HL-60/S4 treated with retinoic acid at 250 ng/mL for 4 days and 3 days (cell line): ENCODE measurements around the gene NEUROD4.
"Not testable (repeated sequence)": the region's sequence is repeated elsewhere in the genome, so short reads cannot be mapped to it uniquely, and the experiment has no call there.

Experiments
- in situ Hi-C: fragments of 300-500 bp; cut with MboI; formaldehyde crosslinking; loops from 2 replicates; pipeline ENCODE4 v1.7.0; 2022; ENCODE audit warnings: low sequenced_read_pairs

The NEUROD4 gene, protein sequence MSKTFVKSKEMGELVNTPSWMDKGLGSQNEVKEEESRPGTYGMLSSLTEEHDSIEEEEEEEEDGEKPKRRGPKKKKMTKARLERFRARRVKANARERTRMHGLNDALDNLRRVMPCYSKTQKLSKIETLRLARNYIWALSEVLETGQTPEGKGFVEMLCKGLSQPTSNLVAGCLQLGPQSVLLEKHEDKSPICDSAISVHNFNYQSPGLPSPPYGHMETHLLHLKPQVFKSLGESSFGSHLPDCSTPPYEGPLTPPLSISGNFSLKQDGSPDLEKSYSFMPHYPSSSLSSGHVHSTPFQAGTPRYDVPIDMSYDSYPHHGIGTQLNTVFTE

DNA sequence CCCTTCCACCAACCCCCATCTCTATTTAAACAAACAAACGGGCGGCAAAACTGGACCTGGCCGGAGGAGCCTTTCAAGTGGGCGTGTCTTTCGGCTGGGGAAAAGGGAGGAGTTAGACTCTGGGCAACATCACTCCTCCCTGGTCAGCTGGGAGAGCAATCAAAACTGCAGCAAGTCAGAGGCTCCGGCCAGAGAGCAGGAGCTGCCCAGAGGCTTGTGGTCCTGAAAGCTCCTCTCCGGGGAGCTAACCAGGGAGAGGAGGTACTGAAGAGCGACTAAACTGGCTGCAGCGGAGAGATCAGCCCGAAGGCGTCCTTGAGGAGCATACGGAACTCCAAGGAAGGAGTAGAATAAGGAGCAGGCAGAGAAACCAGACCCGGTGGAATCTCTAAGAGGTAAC is at the start of gene NEUROD4:
Gene NEUROD4 (plus strand): TSS at position 191 of the 400 bp plus-strand sequence. CDS start 6,466 bp downstream, outside the sequence.
- in situ Hi-C loops: no loop called here

DNA sequence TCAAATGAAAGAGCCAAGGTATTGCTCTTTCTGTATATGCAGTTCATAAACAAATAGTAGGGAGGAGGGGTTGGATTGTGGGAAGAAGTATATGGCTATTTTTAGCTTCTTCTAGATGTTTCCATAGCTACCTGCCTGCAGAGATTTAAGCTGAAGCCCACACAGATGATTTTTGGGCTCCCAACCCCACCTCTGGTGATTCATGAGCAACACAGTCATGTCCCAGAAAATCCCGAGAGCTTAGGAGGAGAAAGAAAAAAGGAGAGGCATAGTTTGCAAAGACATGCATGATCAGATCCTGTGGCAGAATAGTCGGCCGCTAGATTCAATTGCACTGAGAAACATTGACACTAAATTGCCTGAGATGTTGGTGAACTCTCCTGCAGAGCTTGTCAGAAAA is 49.0 kb upstream of the NEUROD4 start:
- in situ Hi-C loops: no loop called here

DNA sequence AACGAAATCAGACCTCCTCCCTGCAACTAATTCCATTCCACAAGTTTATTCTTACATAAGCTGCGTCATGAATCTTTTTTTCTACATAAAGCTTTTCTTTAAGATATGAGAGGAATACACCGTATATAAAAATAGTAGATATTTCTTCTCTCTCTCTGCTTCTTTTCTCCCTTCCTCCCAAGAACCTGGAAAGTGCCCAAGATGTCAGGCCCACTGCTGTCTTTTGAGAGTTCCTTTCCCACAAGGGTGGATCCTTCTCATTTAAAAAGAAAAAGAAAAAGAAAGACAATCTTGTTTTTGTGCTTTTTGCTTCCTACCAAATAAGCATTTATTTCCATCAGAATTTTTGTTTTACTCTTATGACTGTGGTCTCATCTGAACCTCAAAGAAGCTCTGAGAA is 46.2 kb upstream of the NEUROD4 start:
- in situ Hi-C loops: no loop called here

DNA sequence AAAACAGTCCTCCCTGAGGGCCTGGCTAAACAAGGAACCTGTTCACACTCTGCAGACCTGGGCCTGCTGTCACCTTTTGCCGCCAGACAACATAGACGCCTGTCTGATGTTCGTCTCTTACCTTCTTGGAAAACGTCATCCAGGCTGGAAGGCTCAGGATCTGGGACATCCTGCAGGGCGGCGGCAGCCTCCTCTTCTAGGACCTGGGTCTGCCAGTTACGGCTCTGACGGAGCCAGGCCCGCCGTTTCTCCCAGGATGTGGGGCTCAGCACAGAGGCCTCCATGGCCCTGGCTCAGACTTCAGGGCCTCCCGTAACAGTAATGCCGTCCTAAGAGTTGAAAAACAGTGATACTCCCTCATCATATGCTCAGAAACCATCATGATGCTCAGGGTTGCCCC is 45.5 kb upstream of the NEUROD4 start:
- in situ Hi-C loops: no loop called here

DNA sequence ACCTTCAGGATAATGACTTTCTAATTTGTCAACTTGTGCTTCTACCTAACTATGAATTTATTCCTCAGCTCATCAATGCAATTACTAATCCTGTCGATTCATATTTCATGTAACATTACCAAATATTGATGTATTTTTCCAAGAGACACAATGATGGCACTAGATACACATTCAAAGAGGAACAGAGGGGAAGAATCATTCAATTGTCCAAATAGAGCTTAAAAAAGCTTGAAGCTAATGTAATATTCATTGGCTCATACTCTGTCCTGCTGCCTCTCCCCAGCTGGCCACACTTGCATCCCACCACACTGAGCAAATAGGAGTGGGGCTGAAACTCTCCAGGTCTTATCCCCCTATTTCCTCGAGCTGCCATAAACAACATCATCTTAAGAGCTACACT is 44.5 kb upstream of the NEUROD4 start:
- in situ Hi-C loops: no loop called here

DNA sequence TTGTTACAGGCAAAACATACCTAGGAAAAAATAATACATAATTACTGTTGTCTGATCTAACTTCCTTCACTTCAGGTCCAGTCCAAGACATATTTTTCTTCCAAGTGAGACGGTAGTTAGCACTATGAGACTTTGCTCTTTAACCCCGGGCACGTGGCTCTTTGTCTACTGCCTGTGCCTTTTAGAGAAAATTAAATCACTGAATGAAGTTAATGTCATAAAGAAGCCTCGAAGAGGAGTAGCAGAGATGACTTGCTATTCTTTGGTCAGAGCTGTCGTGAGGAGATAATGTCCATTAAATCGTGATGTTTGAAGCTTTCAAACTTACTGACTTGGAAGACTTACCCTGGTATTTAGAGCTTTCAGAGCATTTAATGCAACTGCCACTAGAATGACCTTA is 43.9 kb upstream of the NEUROD4 start:
- in situ Hi-C loops: no loop called here

DNA sequence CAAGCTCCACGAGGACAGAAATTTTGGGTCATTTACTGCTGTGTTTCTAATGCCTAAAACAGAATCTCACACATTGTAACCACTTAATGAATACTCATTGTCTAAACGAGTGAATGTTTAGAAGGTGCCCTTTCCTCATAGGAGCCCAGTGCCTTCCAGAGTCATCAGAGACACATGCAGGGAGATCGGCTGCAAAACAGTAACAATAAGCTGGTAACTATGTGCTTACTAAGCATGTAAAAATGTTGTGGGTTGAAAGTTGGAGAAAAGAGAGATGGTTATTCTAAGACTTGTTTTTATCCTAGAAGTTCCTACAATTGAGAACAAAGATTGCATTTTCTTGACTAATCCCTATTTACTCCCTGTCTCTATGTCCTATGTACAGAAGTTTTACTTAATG is 42.6 kb upstream of the NEUROD4 start:
- in situ Hi-C loops: no loop called here

DNA sequence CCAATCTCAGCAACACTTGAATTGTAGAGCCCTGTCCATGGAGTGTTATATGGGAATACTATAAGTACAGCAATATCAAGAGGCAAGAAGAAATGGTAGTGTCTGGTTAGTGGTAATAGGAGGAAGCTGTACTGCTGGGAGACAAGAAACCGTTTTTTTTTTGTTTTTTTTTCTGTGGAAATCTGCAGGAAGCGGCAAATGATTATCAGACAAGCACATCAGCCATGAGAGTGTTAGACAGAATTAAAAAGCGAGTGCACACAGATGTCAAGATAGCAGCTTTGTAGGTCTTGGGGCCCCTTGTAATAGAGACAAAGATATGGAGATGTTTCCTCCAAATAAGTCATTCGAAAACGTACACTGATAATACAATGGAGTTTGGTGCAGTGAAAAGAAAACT is 41.9 kb upstream of the NEUROD4 start:
- in situ Hi-C loops: no loop called here

DNA sequence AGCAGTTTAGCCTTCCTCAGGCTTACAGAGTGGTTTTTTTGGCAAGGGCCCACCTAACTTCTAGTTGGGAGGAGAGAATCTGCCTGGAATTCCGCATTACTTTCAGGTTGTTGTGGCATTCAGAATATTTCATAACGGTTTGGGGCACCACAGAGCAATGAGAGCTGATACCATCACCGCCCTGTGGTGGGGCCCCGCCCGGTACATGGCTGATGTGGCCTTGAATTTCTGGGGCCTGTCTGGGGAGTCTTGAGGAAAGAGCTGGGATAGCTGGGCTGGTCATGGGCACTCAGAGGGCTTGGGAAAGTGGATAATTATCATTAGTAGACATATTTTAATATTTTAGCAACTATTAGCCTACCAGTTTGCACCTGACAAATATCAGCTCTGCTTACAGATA is 39.4 kb upstream of the NEUROD4 start:
- in situ Hi-C loops: no loop called here

DNA sequence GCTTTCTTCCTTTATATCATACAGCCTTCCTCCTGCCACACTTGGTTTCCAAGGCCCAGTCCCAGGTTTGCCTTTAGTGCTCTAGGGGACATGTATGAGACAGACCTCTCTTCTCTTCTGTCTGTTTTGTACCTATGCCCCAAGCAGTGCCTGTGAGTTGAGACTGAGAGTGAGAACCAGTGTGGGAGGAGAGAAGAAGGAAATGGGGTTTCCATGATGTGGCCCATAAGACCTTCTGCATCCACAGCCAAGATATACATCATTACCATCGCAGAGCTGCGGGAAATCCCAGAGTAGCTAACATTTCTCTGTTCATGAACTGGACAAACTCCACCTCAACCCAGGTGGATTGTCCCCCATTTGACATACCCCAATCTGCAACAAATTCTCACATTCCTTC is 38.0 kb upstream of the NEUROD4 start:
- in situ Hi-C loops: no loop called here

DNA sequence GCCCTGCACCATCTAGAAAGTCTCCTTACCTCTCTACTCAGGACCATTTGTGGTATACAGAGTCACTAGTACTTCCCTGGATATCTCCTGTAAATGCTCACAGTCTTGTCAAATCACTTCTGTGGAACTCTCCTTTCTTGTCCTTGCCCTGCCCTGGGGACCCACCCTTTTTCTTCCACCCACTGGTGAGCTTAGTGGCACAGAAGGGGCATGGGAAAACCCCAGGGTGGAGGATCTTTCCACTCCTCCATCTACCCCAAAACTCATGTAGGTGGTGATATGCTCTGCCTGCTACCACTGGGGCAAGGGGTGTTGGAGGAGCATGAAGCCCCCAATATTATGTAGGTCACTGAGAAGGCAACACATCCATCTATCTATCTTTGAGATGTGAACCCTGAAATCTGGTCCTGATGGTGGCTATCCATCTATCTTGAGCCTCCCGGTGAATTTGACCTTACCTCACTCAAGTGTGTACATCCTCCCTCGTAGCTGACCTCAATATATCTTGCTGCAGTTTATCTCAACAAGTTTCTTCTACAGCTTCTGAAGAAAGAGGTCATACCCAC is 36.2 kb upstream of the NEUROD4 start:
- in situ Hi-C loops: no loop called here

DNA sequence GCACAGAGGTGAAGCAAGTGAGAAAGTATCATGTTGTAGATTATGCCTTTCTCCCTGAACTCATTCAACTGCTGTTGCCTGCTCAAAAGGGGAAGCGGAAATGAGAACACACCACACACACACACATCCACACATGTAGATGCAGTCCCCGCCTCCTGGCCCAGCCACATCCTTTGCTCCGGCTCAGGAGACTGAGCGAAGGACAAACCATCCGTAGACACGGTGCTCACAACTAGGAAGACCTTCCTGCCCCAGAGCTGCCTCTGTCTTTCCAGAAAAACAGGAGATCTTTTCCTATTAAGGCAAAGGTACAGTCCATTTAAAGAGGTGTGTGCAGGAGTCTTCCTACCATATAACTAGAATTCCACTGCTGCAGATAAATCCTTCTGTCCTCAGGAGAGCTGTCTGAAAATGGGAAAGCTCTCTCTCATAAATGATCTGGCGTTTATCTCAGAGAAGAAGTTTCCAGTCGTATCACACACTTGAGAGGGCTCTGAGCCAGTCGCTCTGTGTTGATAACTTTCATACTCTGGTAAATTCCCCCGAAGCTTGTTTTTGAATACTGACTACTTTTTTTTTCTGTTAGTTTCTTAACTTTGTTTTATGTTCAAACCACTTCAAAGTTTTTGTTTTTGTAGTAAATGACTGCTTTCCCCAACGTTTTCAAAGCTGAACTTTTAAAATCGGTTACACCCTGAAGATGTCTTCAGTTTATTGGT is 35.0 kb upstream of the NEUROD4 start, which contains the start of gene TESPA1:
Gene TESPA1 (minus strand): TSS at position 105 of the 719 bp plus-strand sequence. CDS start 10,200 bp downstream, outside the sequence.
- in situ Hi-C loops: no loop called here

DNA sequence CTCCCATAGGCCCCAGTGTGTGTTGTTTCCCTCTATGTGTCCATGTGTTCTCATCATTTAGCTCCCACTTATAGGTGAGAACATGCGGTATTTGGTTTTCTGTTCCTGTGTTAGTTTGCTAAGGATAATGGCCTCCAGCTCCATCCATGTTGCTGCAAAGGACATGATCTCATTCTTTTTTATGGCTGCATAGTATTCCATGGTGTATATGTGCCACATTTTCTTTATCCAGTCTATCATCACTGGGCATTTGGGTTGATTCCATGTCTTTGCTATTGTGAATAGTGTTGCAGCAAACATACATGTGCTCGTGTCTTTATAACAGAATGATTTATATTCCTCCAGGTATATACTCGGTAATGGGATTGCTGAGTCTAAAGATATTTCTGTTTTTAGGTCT is 33.0 kb upstream of the NEUROD4 start:
- in situ Hi-C loops: not testable (repeated sequence)

DNA sequence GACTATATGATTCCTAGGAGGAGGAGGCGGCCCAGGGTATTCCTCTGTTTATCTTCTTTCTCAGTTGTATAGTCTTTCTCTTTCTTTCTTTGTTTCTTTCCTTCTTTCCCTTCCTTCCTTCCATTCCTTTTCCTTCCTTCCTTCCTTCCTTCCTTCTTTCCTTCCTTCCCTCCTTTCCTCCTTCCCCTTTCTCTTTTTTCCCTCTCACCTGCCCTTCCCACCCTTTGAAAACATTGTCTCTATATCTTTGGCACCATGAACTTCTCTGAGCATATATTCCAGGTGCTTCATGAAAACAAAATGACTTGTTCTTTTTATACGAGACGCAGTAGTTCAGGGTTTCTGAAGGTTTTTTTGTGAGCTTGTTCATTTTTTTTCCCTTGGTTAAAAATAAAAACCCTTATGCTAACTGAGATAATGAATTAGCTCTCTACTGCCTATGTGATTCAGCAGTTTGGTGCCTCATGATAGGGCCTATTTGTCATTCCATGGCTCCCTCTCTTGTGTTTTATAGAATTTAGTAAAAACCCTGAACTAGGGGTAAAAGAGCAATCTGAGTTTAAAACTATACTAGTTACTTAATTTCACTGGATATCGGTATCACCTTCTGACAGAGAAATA is 32.1 kb upstream of the NEUROD4 start:
- in situ Hi-C loops: no loop called here

DNA sequence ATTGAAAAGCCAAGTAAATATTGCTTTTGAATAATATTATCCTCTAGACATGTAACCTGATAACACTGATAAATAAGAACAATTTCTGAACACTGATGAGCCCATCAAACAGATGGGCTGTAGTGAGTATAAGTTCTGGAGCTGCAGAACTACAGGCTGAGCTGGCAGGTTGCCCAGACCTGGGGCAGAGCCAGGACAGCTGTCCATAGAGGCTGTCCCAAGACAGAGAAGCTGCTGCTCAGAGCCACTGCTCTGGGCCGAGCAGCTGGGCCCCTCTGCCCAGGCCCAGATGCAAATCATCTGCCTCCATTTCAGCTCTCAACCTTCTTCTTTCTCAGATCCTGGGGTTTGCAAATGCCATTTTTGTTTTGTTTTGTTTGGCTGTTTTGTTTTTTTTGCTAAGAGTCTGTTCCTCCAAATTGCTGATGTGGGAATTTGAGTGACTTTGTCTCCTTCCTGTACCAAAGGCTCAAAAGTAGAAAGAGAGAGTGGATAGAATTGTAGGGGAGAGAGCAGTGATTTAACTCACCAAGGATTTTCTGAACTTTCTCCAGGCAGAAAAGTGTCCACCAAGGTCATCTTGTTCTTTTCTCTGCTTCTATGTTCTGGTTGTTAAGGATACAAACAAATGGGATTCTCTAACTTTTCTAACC is 31.2 kb upstream of the NEUROD4 start:
- in situ Hi-C loops: no loop called here

DNA sequence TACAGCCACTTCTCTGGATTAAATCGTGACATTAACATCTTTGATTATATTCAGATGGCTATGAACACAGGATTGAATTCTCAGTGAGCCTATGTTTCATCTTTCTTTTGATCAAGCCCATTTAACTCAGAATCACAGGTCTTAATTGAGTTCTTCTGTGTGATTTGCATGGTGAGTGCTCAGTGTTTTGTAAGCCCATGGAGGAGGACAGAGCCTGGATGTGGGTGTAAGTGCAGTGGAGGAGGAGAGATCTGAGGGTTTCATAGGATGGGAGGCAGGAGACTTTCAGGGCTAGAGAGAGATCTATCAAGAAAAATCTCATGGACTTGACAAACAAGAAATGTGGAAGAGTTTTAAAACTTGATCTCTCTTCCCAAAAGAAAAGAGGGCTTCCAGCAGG is 29.9 kb upstream of the NEUROD4 start:
- in situ Hi-C loops: loop anchor here (5.0 kb wide), 1 partner anchor 87 kb away; no protein-coding TSS in a partner anchor

DNA sequence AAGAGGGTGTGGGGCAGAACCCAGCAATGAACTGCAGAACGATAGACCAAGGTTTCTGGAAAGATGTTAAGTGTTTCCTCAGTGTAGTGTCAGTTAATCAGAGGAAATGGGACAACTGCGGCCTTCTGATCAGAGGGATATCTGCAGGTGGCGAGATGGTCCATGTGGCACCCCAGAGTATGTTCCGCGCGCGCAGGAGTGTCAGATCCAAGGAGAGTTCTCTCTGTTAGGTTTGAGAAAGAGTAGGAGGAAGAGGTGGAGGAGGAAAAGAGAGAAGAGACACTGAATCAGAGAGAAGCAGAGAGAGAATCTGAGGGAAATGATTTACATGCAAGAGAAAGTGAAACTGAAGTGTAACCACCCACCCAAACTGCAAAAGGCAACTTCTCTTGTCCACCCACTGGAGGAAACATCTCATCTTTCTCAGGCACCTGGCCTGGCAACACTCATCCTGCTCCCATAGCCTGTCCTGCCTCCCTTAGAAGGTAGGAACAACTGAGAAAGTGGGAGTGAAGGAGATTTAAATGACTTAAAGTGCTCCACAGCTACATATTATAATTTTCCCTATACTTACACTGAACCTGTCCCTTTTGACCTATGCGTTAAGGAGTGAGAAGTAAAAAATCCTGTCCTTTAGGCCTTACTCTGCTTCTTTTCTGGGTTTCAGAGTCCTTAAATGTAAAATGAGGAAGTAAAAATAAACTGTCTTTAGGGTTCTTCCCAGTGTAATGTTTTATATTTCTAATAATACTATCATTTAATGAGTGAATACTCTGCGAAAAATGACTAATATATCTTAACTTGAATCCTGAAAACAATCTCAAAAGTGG is 28.4 kb upstream of the NEUROD4 start:
- in situ Hi-C loops: loop anchor here (5.0 kb wide), 1 partner anchor 86 kb away; no protein-coding TSS in a partner anchor

DNA sequence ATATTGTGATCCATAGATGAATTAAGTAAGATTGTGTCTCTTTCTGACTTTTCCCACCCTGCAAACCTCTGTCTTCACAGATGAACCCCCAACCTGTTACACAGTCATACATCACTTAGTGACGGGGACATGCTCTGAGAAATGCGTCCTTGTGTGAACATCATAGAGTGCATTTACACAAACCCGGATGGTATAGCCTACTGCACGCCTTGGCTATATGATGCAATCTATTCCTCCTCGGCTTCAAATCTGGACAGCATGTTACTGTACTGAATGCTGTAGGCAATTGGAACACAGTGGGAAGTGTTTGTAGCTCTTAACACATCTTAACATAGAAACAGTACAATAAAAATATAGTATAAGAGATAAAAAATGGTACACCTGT is 27.8 kb upstream of the NEUROD4 start:
- in situ Hi-C loops: loop anchor here (5.0 kb wide), 1 partner anchor 85 kb away; no protein-coding TSS in a partner anchor

DNA sequence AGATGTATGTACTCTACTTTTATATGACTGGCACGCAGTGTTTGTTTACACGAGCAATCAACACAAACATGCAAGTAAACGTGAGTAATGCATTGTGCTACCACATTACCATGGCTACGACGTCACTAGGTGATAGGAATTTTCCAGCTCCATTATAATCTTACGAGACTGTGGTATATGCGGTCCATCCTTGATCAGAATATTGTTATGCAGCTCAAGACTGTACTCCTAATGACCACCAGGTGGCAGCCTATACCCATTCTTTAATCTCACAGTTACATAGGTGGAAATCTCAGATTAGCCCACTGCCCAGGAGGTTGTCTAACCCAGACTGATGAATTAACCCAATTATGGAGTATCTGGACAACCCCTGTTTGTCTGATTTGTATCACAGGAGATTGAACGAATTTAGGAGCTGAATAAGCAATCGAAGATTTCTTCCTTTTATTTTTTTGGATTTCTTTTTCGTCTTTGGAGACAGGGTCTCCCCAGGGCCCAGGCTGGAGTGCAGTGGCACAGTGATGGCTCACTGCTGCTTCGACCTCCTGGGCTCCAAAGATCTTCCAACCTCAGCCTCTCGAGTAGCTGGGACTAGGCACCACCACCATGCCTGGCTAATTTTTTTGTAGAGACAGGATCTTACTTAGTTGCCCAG is 26.5 kb upstream of the NEUROD4 start:
- in situ Hi-C loops: loop anchor here (5.0 kb wide), 1 partner anchor 84 kb away; no protein-coding TSS in a partner anchor
